Lower lobe of right lung (tissue), 2 donors: Measurements from ENCODE around the gene FRZB. TPM values are rescaled to one million over a fixed set of nuclear protein-coding genes. Genes with fewer than 3 reads are reported as not detected.

ENCODE experiments used
- ATAC-seq, 2 donors: fragments of 200-7000 bp; cut with Tn5 transposase; one replicate each; pipeline ENCODE4 v1.9.1; 2020 to 2022; ENCODE audit warnings: mild to moderate bottlenecking in 2 of 2, moderate library complexity in 2 of 2
- DNase-seq: peaks from one replicate; pipeline ENCODE4 v3.0.0-alpha.2; 2020
- H3K27ac ChIP-seq: fragments of 200-600 bp; one replicate; pipeline ENCODE4 v1.8.0; 2022
- H3K27me3 ChIP-seq: fragments of 200-600 bp; one replicate; pipeline ENCODE4 v1.8.0; 2022; ENCODE audit warnings: low read depth
- H3K36me3 ChIP-seq: fragments of 200-600 bp; one replicate; pipeline ENCODE4 v1.8.0; 2022; ENCODE audit warnings: mild to moderate bottlenecking
- H3K4me1 ChIP-seq: fragments of 200-600 bp; one replicate; pipeline ENCODE4 v1.8.0; 2022
- H3K4me3 ChIP-seq: fragments of 200-600 bp; one replicate; pipeline ENCODE4 v1.8.0; 2022; ENCODE audit warnings: mild to moderate bottlenecking
- H3K9me3 ChIP-seq: fragments of 200-600 bp; one replicate; pipeline ENCODE4 v1.8.0; 2022
- CTCF ChIP-seq: fragments of 200-600 bp; IDR thresholded peaks from one replicate; pipeline ENCODE4 v1.8.0; 2022; ENCODE audit warnings: antibody characterized with exemption, mild to moderate bottlenecking
- intact Hi-C: fragments of 100-400 bp; cut with DNase I; formaldehyde crosslinking; loops from one replicate; pipeline ENCODE4 v1.11.0; 2022
- total RNA-seq: library from RNA; stranded (reverse); fragmentation: NEBNext Ultra II Directional; extraction: Animal tissue kit (Norgen Biotek cat#: 25700); gene quantifications from one replicate; pipeline ENCODE4 v1.2.1, GENCODE V29; 2021
- donor health status: DM: no; HTN: yes; CAD: no; lungs with severe emphysema.

The FRZB gene
- total RNA-seq, 1 donor from 2014 or later, result 2.9 TPM

- H3K9me3 ChIP-seq, result no peaks in the 10 kb centered on the region
- H3K4me1 ChIP-seq, result no peaks in the 10 kb centered on the region
- no peak overlapping the region for H3K4me3 ChIP-seq
- no peak for DNase-seq
- H3K27ac ChIP-seq, result no peak overlapping the region
- intact Hi-C loops, result no loop called here
- no peaks in the 10 kb centered on the region for H3K27me3 ChIP-seq
- no peak for ATAC-seq
- H3K36me3 ChIP-seq, result peaks cover 44% of the 10 kb centered on the region
- no peak for TF ChIP-seq CTCF
These were observed 46.1 kb upstream of the FRZB start for GRCh38 chr2:182912518-182912915.

DNA sequence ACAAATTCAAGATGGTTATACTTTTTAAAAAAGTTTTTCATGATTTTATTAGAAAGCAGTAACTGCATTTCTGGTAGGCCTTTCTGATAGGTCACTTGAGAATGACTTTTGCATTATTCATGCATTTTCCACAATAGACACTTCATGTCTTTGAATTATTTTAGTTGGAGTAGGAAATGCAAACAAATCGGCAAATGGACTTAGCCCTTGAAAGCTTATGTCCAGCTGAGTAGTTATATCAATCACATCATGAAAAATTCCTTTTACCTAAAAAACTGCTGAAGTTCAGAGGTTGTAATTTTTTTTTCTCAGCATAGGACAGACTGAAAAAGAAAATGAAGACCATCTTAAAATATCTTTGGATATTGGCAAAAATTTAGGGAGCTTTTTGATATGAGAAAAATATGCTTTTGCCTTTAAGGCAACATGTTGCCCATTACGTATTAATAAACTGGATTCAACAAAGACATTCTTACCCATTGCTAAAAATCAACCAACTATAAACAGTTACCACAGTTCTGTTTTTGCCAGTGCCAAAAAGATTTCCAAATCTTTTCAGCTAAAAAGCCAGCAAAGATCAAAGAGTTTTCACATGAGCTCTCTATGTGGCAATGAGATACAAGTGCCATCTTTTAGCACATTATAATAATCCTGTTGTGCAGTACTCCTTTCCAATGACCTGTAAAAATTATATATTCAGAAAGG lies 45.5 kb upstream of the FRZB start:
- no peak for ATAC-seq
- H3K36me3 ChIP-seq, result peaks cover 45% of the 10 kb centered on the region
- no peak overlapping the region for H3K4me3 ChIP-seq
- no peaks in the 10 kb centered on the region for H3K9me3 ChIP-seq
- intact Hi-C loops, result no loop called here
- no peaks in the 10 kb centered on the region for H3K4me1 ChIP-seq
- TF ChIP-seq CTCF, result no peak
- H3K27ac ChIP-seq, result no peak overlapping the region
- DNase-seq, result no peak
- no peaks in the 10 kb centered on the region for H3K27me3 ChIP-seq

DNA sequence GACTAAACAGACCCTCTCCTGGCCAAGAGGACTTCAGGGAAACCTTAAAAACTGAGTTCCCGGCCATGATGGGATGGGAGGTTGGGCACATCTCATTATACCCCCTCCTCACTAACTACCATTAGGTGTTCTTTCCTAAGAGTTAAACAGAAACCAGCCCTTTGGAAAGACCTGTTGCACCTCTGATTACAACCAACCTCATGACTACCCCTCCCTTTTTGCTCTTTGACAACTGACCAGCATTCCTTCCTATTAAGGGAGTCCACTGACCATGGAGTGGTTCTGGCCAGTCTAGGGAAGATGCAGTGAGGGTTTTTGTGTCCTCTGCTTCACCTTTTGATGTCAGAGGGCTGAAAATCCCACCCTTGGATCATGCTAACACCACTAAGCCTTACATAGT lies 44.5 kb upstream of the FRZB start:
- Histone ChIP-seq H3K4me3 (no peak overlapping the region), H3K9me3 (no peaks in the 10 kb centered on the region), H3K36me3 (peaks cover 40% of the 10 kb centered on the region), H3K27ac (no peak overlapping the region), H3K27me3 (no peaks in the 10 kb centered on the region), H3K4me1 (no peaks in the 10 kb centered on the region)
- ATAC-seq (no peak), DNase-seq (no peak)
- intact Hi-C loops, result no loop called here
- no peak for TF ChIP-seq CTCF

DNA sequence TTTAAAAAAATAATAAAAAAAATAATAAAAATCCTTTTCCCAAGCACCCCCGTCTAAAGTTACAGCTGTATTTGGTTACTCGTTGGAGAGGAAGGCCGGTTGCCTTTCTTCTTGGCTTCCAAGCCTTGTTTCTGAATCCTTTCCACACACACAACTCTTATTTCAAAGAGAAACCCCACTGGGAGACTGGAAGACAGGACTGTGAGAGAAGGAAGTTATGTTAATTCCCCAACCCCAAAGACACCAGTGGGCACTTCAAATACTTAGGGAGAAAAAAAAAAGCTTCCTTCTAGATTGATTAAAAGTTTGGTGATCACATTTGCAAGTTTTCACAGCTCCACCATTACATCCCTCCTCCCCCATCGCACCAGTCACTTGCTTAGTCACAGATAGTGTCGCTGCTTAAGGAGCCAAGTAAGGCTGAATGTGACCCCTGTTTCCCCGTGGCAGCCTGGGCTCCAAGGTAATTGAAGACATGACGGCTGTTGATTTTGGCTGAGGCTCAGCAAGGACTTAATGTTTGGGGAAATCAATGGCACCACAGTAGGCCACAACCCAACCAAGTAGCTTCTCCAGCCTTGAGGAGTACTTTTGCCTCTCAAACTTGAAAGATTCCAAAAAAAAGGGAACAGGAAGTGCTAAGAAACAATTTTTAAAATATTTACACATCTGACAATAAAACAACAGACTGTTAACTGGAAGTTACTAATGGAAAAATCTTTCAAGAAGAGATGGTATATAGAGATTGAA lies 40.8 kb upstream of the FRZB start:
- no peaks in the 10 kb centered on the region for H3K9me3 ChIP-seq
- H3K27ac ChIP-seq, result no peak overlapping the region
- H3K4me1 ChIP-seq, result no peaks in the 10 kb centered on the region
- peaks cover 8% of the 10 kb centered on the region for H3K36me3 ChIP-seq
- intact Hi-C loops, result no loop called here
- H3K4me3 ChIP-seq, result no peak overlapping the region
- ATAC-seq (no peak), DNase-seq (no peak)
- TF ChIP-seq CTCF, result no peak
- no peaks in the 10 kb centered on the region for H3K27me3 ChIP-seq

GRCh38 chr2:182906454-182906853 lies 40.0 kb upstream of the FRZB start:
- Histone ChIP-seq H3K4me1 (no peaks in the 10 kb centered on the region), H3K36me3 (peaks cover 8% of the 10 kb centered on the region), H3K9me3 (no peaks in the 10 kb centered on the region), H3K27me3 (no peaks in the 10 kb centered on the region), H3K4me3 (no peak overlapping the region), H3K27ac (no peak overlapping the region)
- intact Hi-C loops, result no loop called here
- no peak for ATAC-seq
- TF ChIP-seq CTCF, result no peak
- DNase-seq, result no peak
